Thyroid gland (tissue), 4 donors: Measurements from ENCODE around the gene TMEM117. TPM values are rescaled to one million over a fixed set of nuclear protein-coding genes. Genes with fewer than 3 reads are reported as not detected.
A peak's percentile ranks its signal among the peaks of the same experiment; 100 is the strongest.

Experiments used
- DNase-seq, 2 donors: peaks; one replicate each; pipeline ENCODE4 v3.0.0-alpha.2; 2019
- H3K27ac ChIP-seq, 3 donors: fragments of 200-600 bp; sonication (generic); 1 replicate in 2 of 3; 2 replicates in 1 of 3; pipeline ENCODE4 v1.5.1; 2016 to 2019; ENCODE audit warnings: mild to moderate bottlenecking in 1 of 3, moderate library complexity in 1 of 3
- H3K27me3 ChIP-seq: fragments of 200-600 bp; sonication (generic); one replicate; pipeline ENCODE4 v1.5.1; 2019
- H3K36me3 ChIP-seq, 2 donors: fragments of 200-600 bp; sonication (generic); one replicate each; pipeline ENCODE4 v1.5.1; 2016 to 2019
- H3K4me1 ChIP-seq, 2 donors: fragments of 200-600 bp; sonication (generic); one replicate each; pipeline ENCODE4 v1.5.1; 2017 to 2019
- H3K4me3 ChIP-seq, 3 donors: fragments of 200-600 bp; sonication (generic); replicated peaks in 1 of 3; 1 replicate in 2 of 3; 2 replicates in 1 of 3; pipeline ENCODE4 v1.5.1; 2016; ENCODE audit warnings: mild to moderate bottlenecking in 1 of 3
- H3K9me3 ChIP-seq: fragments of 200-600 bp; sonication (generic); one replicate; pipeline ENCODE4 v1.5.1; 2017
- CTCF ChIP-seq, 6 experiments: fragments of 200-600 bp in 3 of 6; fragments of 450-650 bp in 3 of 6; sonication (generic) in 3 of 6; IDR thresholded peaks; one replicate each; pipeline ENCODE4 v1.5.1; 2016 to 2019; ENCODE audit warnings: antibody characterized with exemption in 6 of 6, mild to moderate bottlenecking in 2 of 6, inconsistent platforms in 1 of 6, moderate library complexity in 1 of 6
- POLR2A ChIP-seq, 2 donors: fragments of 450-650 bp; IDR thresholded peaks; one replicate each; pipeline ENCODE4 v1.6.1; 2017; ENCODE audit warnings: antibody characterized with exemption in 2 of 2, mild to moderate bottlenecking in 2 of 2, moderate library complexity in 1 of 2
- WGBS, 2 donors: methylation state at CpG; one replicate each; pipeline ENCODE4 v1.1.5; 2017; 5-methylcytosine and 5-hydroxymethylcytosine counted together
- intact Hi-C: fragments of 100-400 bp; cut with DNase I; formaldehyde crosslinking; loops from one replicate; pipeline ENCODE4 v1.15.1; 2023
- total RNA-seq, 4 donors: library from RNA; depleted of rRNA; stranded (reverse); fragments of >200 nt; gene quantifications; one replicate each; pipeline ENCODE4 v1.2.3, GENCODE V29; 2016

Gene TMEM117
- total RNA-seq, 4 donors from 2014 or later: 18.9 to 32.4 (median 24.7) TPM

GRCh38 chr12:44379831-44380230 is 544.0 kb downstream of the TMEM117 start:
- peak in 1 of 2 donors; percentile 3 for DNase-seq
- Histone ChIP-seq H3K27ac (no peak overlapping the region), H3K9me3 (no peaks in the 10 kb centered on the region), H3K4me1 (no peaks in the 10 kb centered on the region), H3K4me3 (no peak overlapping the region), H3K36me3 (no peaks in the 10 kb centered on the region), H3K27me3 (no peaks in the 10 kb centered on the region)
- intact Hi-C loops: loop anchor here (10.0 kb wide), 1 partner anchor 565 kb away; no protein-coding TSS in a partner anchor
- no peak for TF ChIP-seq CTCF (IDR thresholded peaks at IDR 0.05)
- WGBS, 2 donors: 48 to 67% methylated on average over 3 of the region's 3 CpGs

- H3K4me3 ChIP-seq: no peak overlapping the region
- intact Hi-C loops: loop anchor here (10.0 kb wide), 1 partner anchor 566 kb away; no protein-coding TSS in a partner anchor
- no peaks in the 10 kb centered on the region for H3K9me3 ChIP-seq
- H3K4me1 ChIP-seq: no peaks in the 10 kb centered on the region
- H3K27ac ChIP-seq: no peak overlapping the region
- TF ChIP-seq CTCF (IDR thresholded peaks at IDR 0.05) (no peak), POLR2A (IDR thresholded peaks at IDR 0.05) (no peak)
- H3K36me3 ChIP-seq: no peaks in the 10 kb centered on the region
- no peak for DNase-seq
- H3K27me3 ChIP-seq: no peaks in the 10 kb centered on the region
These were observed 545.0 kb downstream of the TMEM117 start for GRCh38 chr12:44380861-44381260.

GRCh38 chr12:44381341-44381740 is 545.5 kb downstream of the TMEM117 start:
- WGBS, 2 donors: 74 to 84% methylated on average over 6 of the region's 6 CpGs

GRCh38 chr12:44384136-44384535 is 548.3 kb downstream of the TMEM117 start:
- H3K4me1 ChIP-seq: peaks cover 0 to 3% of the 10 kb centered on the region in 2 donors
- WGBS, 2 donors: 81 to 83% methylated on average over 3 of the region's 3 CpGs
- H3K27me3 ChIP-seq: no peaks in the 10 kb centered on the region
- TF ChIP-seq POLR2A (IDR thresholded peaks at IDR 0.05): no peak
- TF ChIP-seq CTCF (IDR thresholded peaks at IDR 0.05): no peak
- no peak overlapping the region for H3K4me3 ChIP-seq
- H3K36me3 ChIP-seq: no peaks in the 10 kb centered on the region
- intact Hi-C loops: loop anchor here (10.0 kb wide), 1 partner anchor 569 kb away; no protein-coding TSS in a partner anchor
- no peaks in the 10 kb centered on the region for H3K9me3 ChIP-seq
- H3K27ac ChIP-seq: no peak overlapping the region
- DNase-seq: no peak

More at GRCh38 chr12:44381341-44381740, 545.5 kb downstream of the TMEM117 start:
- H3K36me3 ChIP-seq: no peaks in the 10 kb centered on the region
- H3K27ac ChIP-seq: no peak overlapping the region
- H3K9me3 ChIP-seq: no peaks in the 10 kb centered on the region
- no peak for TF ChIP-seq POLR2A (IDR thresholded peaks at IDR 0.05)
- no peak for TF ChIP-seq CTCF (IDR thresholded peaks at IDR 0.05)
- intact Hi-C loops: loop anchor here (10.0 kb wide), 1 partner anchor 567 kb away; no protein-coding TSS in a partner anchor
- DNase-seq: no peak
- H3K4me1 ChIP-seq: no peaks in the 10 kb centered on the region
- H3K27me3 ChIP-seq: no peaks in the 10 kb centered on the region
- no peak overlapping the region for H3K4me3 ChIP-seq

GRCh38 chr12:44385964-44386363 is 550.1 kb downstream of the TMEM117 start:
- no peak overlapping the region for H3K4me3 ChIP-seq
- no peaks in the 10 kb centered on the region for H3K27me3 ChIP-seq
- H3K4me1 ChIP-seq: peaks cover 0 to 5% of the 10 kb centered on the region in 2 donors
- WGBS, 2 donors: 85 to 90% methylated on average over 4 of the region's 4 CpGs
- no peak for TF ChIP-seq CTCF (IDR thresholded peaks at IDR 0.05)
- TF ChIP-seq POLR2A (IDR thresholded peaks at IDR 0.05): no peak
- H3K9me3 ChIP-seq: no peaks in the 10 kb centered on the region
- DNase-seq: no peak
- H3K36me3 ChIP-seq: no peaks in the 10 kb centered on the region
- intact Hi-C loops: loop anchor here (10.0 kb wide), 1 partner anchor 571 kb away; no protein-coding TSS in a partner anchor
- no peak overlapping the region for H3K27ac ChIP-seq
